Fibroblast of lung (primary cell): Measurements from ENCODE around the gene FGD4. TPM values are rescaled to one million over a fixed set of nuclear protein-coding genes. Genes with fewer than 3 reads are reported as not detected.

Source experiments
- DNase-seq, 2 donors: peaks; one replicate each; pipeline versions ENCODE4 v3.0.0 to v3.0.0-alpha.2; 2010; ENCODE audit warnings: low read depth in 2 of 2
- H2AFZ ChIP-seq: 2 replicates; pipeline ENCODE4 v1.5.1; 2012; ENCODE audit warnings: low read length, control low read depth, inconsistent platforms
- H3K27ac ChIP-seq: 2 replicates; pipeline ENCODE4 v1.5.1; 2011; ENCODE audit warnings: low read length, control low read depth; ENCODE audit not compliant: insufficient read depth
- H3K27me3 ChIP-seq: 2 replicates; pipeline ENCODE4 v1.5.1; 2011; ENCODE audit warnings: mild to moderate bottlenecking, low read length; ENCODE audit not compliant: control insufficient read depth, insufficient read depth
- H3K36me3 ChIP-seq: 2 replicates; pipeline ENCODE4 v1.5.1; 2011; ENCODE audit warnings: low read length; ENCODE audit not compliant: control insufficient read depth, insufficient read depth
- H3K4me1 ChIP-seq: 2 replicates; pipeline ENCODE4 v1.5.1; 2011; ENCODE audit warnings: low read length; ENCODE audit not compliant: control insufficient read depth, insufficient read depth; ENCODE audit errors: extremely low read depth
- H3K4me2 ChIP-seq: 2 replicates; pipeline ENCODE4 v1.5.1; 2011; ENCODE audit warnings: low read length, control low read depth; ENCODE audit not compliant: insufficient read depth; ENCODE audit errors: extremely low read depth
- H3K4me3 ChIP-seq, 4 experiments: fragments of 200-600 bp in 1 of 4; sonication (generic) in 1 of 4; replicated peaks in 1 of 4; 2 replicates each; pipeline ENCODE4 v1.5.1; 2011 to 2016; ENCODE audit warnings: low read length in 4 of 4, low read depth in 3 of 4, mild to moderate bottlenecking in 3 of 4, control low read depth in 2 of 4, inconsistent platforms in 1 of 4, mixed read lengths in 1 of 4; ENCODE audit not compliant: insufficient read depth in 1 of 4; ENCODE audit errors: control extremely low read depth in 1 of 4
- H3K79me2 ChIP-seq: 2 replicates; pipeline ENCODE4 v1.5.1; 2012; ENCODE audit warnings: mild to moderate bottlenecking, low read length, inconsistent platforms; ENCODE audit not compliant: control insufficient read depth, insufficient read depth
- H3K9ac ChIP-seq: 2 replicates; pipeline ENCODE4 v1.5.1; 2011; ENCODE audit warnings: mild to moderate bottlenecking, low read length, control low read depth; ENCODE audit not compliant: insufficient read depth
- H3K9me3 ChIP-seq: 2 replicates; pipeline ENCODE4 v1.5.1; 2012; ENCODE audit warnings: low read depth, low read length; ENCODE audit not compliant: control insufficient read depth, insufficient read depth
- H4K20me1 ChIP-seq: 2 replicates; pipeline ENCODE4 v1.5.1; 2011; ENCODE audit warnings: low read length; ENCODE audit not compliant: control insufficient read depth, insufficient read depth; ENCODE audit errors: extremely low read depth
- EZH2 ChIP-seq: IDR thresholded peaks from 2 replicates; pipeline ENCODE4 v1.5.1; 2012; ENCODE audit warnings: low read length, control low read depth, mild to moderate bottlenecking; ENCODE audit errors: missing control alignments
- polyA plus RNA-seq, 2 donors: library from polyadenylated mRNA; depleted of rRNA in 1 of 2; stranded (reverse) in 1 of 2; unstranded in 1 of 2; fragments of >200 nt; gene quantifications; 2 replicates each; pipeline ENCODE4 v1.2.1, GENCODE V29; 2011 to 2012; ENCODE audit warnings: missing spikeins in 1 of 2
- total RNA-seq: library from RNA; depleted of rRNA; stranded (reverse); fragments of >200 nt; gene quantifications from 2 replicates; pipeline ENCODE4 v1.2.1, GENCODE V29; 2014
- TF ChIP-seq, protein P1 (sequence below), 2 donors: IDR thresholded peaks in 1 of 2; conservative IDR thresholded peaks in 1 of 2; 1 replicate in 1 of 2; 2 replicates in 1 of 2; pipeline ENCODE4 v1.5.1; 2011 to 2012; ENCODE audit warnings: low read length in 2 of 2, control low read depth in 1 of 2, inconsistent platforms in 1 of 2, low read depth in 1 of 2, mild to moderate bottlenecking in 1 of 2

Gene FGD4
- total and polyA plus RNA-seq, 2 donors (not counting 1 experiment from before 2014, with no cell fraction given), result 7.6 to 12.2 TPM

DNA sequence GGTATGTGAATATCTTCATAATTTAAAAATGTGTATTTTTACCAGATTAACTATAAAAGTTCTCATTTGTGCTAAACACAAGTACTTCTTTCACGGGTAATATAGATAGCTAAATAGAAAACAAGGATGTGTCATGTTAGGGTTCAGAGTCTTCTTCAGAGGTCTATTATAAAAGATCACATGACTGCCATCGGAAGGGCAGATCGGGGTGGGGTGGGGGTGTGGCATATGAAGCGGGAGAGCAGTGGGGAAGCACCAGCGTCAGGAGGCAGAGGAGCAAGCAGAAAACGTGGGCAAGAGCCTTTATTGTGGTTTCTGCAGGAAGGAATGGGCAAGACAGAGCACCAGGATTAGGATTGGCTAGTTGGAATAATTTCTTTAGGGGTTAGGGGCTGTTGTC lies 216.1 kb downstream of the FGD4 start:
- Histone ChIP-seq H3K4me1 (no peaks in the 10 kb centered on the region), H3K9me3 (no peaks in the 10 kb centered on the region), H3K27me3 (no peaks in the 10 kb centered on the region), H3K36me3 (no peaks in the 10 kb centered on the region), H3K4me3 (no peak overlapping the region), H4K20me1 (no peaks in the 10 kb centered on the region), H3K27ac (no peak overlapping the region), H3K4me2 (no peak overlapping the region), H3K9ac (no peak overlapping the region), H2AFZ (no peak overlapping the region), H3K79me2 (no peaks in the 10 kb centered on the region)
- DNase-seq, result no peak
- TF ChIP-seq, protein P1, sequence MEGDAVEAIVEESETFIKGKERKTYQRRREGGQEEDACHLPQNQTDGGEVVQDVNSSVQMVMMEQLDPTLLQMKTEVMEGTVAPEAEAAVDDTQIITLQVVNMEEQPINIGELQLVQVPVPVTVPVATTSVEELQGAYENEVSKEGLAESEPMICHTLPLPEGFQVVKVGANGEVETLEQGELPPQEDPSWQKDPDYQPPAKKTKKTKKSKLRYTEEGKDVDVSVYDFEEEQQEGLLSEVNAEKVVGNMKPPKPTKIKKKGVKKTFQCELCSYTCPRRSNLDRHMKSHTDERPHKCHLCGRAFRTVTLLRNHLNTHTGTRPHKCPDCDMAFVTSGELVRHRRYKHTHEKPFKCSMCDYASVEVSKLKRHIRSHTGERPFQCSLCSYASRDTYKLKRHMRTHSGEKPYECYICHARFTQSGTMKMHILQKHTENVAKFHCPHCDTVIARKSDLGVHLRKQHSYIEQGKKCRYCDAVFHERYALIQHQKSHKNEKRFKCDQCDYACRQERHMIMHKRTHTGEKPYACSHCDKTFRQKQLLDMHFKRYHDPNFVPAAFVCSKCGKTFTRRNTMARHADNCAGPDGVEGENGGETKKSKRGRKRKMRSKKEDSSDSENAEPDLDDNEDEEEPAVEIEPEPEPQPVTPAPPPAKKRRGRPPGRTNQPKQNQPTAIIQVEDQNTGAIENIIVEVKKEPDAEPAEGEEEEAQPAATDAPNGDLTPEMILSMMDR (conservative IDR thresholded peaks at IDR 0.05 in 1 of 2, IDR thresholded peaks at IDR 0.05 in 1 of 2; ENCODE audit: low read depth in 1 of 2, low read length in 2 of 2), result no peak

DNA sequence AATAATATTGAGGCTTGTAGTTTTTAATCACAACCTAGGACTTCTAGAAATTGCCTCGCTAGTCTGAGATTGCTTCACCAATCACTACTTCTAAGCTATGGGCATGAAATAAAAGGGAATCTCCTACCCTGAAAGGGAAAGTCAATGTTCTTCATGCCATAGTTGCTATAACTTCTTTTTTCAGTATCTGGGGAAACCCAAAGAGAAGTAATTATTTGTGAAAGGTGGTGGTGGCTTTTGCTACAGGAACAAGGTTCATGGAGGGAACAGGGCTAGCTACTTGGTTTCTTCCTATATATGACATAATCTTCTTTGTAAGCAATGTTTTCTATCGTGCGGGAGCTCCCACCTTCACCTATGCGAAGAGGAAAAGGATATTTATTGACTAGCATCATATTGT lies 218.2 kb downstream of the FGD4 start:
- H4K20me1 ChIP-seq, result no peaks in the 10 kb centered on the region
- no peaks in the 10 kb centered on the region for H3K27me3 ChIP-seq
- H3K4me3 ChIP-seq, result no peak overlapping the region
- no peak overlapping the region for H3K27ac ChIP-seq
- H3K79me2 ChIP-seq, result no peaks in the 10 kb centered on the region
- H3K4me2 ChIP-seq, result no peak overlapping the region
- TF ChIP-seq, protein P1 (conservative IDR thresholded peaks at IDR 0.05 in 1 of 2, IDR thresholded peaks at IDR 0.05 in 1 of 2; ENCODE audit: low read depth in 1 of 2, low read length in 2 of 2), result no peak
- no peaks in the 10 kb centered on the region for H3K4me1 ChIP-seq
- DNase-seq, result no peak
- H3K36me3 ChIP-seq, result no peaks in the 10 kb centered on the region
- no peaks in the 10 kb centered on the region for H3K9me3 ChIP-seq
- no peak overlapping the region for H3K9ac ChIP-seq
- H2AFZ ChIP-seq, result no peak overlapping the region

DNA sequence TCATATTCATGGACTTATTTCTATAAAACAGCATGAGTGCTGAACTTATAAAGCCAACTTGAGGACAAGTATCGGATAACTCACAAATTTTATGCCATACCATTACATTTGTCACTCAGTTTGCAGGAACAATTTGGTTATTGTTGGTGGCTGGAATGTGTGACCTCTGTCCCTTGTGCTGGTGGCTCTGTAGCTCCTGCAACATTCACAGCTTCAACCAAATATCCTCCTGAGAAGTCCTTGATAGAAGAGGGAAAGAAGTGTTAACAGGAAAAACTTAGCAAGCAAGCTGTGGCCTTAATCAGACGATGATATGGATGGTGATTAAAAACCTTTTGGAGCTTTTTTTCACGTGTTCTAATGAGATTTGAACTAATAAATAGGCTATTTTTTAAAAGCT lies 218.8 kb downstream of the FGD4 start:
- Histone ChIP-seq H3K36me3 (no peaks in the 10 kb centered on the region), H3K79me2 (no peaks in the 10 kb centered on the region), H3K9ac (no peak overlapping the region), H3K4me2 (no peak overlapping the region), H3K9me3 (no peaks in the 10 kb centered on the region), H3K4me3 (no peak overlapping the region), H3K27me3 (no peaks in the 10 kb centered on the region), H3K27ac (no peak overlapping the region), H2AFZ (no peak overlapping the region), H3K4me1 (no peaks in the 10 kb centered on the region), H4K20me1 (no peaks in the 10 kb centered on the region)
- DNase-seq, result no peak
- TF ChIP-seq, protein P1 (conservative IDR thresholded peaks at IDR 0.05 in 1 of 2, IDR thresholded peaks at IDR 0.05 in 1 of 2; ENCODE audit: low read depth in 1 of 2, low read length in 2 of 2), result no peak
- no peak for TF ChIP-seq EZH2
